Hematopoietic multipotent progenitor cell treated with erythropoietin and hydrocortisone succinate and interleukin-3 and kit ligand, for 17 days (in vitro differentiated cells): ENCODE results near the gene ATP6V0A4.
"Not testable (repeated sequence)": the region's sequence is repeated elsewhere in the genome, so short reads cannot be mapped to it uniquely, and the experiment has no call there.

Experiments used
- DNase-seq: peaks from one replicate; pipeline ENCODE4 v3.0.0-alpha.2; 2015; ENCODE audit warnings: low spot score

Gene ATP6V0A4

DNA sequence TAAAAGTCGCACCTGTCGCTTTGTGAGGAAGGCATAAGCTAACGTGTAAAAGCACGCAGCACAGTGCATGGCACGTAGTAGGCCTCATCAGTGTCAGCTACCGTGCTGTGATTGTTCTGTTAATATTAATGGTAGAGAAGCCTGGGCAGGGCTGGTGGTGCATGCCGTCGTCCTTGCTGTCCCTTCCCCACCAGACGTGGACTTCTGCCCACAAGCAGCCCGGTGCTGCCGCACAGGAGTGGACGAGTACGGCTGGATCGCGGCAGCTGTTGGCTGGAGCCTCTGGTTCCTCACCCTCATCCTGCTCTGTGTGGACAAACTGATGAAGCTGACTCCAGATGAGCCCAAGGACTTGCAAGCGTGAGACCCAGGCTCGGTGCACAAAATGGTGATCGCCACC, 4.7 kb upstream of the ATP6V0A4 start:
- no peak for DNase-seq

DNA sequence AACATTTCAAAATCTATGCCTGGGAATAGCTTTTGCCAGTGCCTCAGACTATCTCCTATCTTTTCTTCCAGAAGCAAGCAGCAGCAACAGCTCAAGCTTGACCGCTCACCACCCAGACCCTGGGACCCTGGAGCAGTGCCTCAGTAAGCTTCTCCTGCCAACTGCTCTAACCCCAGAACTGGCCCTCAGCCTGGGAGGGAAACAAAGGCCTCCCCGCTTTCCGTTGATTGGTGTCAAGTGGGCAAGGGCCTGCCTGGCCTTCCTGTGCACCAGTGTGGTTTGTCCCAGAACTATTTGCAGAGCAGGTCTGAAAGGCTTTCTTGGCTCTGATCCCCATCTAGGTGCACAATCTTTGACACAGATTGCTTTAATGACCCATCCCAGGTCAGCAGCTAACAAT, 3.3 kb upstream of the ATP6V0A4 start:
- no peak for DNase-seq

DNA sequence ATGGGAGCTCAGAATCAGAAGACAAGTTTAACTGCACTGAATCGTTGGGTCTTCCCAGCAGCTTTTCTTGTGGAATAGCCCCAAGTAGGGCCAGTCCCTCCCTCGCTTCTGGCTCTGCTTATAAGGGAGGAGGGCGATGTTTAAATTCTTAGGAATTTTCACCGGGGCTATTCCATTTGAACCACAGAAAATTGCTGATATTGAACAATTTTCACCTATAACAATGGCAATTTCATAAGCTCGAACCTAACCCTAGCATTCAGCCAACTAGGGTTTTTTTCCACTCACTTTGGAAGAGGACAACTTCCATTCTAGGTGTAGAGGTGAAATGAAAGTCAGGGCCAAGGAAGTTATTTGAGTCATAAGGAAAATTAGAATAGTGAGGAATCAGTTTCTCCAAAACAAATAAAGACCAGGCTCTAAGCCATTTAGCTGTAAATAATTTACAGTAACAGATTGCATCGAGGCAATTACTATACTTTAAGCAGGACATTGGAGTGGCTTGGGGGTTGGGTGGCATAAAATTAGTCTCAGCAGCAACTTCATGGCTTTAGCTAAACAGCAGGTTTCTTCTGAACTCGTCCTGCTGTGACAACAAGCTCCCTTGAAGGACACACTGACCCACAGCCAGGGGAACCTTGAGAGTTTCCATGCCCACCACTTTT, 1.5 kb upstream of the ATP6V0A4 start:
- no peak for DNase-seq

DNA sequence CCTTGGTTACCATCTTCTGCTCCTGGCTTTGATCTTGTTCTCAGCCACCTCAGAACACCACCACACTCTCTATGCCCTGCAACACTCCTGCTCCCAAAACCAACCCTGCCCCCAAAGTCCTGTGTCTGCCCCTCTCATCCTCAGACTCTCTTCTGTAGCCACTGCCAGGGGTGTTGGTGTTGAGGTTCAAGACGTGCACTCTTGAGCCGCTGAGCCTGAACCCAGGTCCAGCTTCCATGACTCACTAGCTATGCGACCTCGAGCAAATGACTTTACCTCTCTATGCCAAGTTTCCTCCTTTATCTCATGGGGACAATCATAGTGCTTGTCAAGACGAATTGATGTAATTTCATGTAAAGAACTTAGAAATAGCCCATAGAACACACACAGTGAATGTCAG, 840 bp upstream of the ATP6V0A4 start:
- DNase-seq = no peak

DNA sequence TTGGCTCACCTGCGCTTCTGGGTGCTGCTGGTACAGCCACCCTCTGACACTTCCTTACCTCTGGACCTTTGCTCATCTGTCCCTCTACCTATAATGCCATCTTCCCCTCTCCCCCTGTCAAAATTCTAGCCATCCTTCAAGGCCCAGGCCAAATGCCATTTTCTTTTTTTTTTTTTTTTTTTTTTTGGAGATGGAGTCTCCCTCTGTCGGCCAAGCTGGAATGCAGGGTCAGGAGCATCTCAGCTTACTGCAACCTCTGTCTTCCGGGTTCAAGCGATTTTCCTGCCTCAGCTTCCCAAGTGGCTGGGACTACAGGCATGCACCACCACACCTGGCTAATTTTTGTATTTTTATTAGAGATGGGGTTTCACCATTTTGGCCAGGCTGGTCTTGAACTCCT, 950 bp downstream of the ATP6V0A4 start:
- not testable (repeated sequence) for DNase-seq

DNA sequence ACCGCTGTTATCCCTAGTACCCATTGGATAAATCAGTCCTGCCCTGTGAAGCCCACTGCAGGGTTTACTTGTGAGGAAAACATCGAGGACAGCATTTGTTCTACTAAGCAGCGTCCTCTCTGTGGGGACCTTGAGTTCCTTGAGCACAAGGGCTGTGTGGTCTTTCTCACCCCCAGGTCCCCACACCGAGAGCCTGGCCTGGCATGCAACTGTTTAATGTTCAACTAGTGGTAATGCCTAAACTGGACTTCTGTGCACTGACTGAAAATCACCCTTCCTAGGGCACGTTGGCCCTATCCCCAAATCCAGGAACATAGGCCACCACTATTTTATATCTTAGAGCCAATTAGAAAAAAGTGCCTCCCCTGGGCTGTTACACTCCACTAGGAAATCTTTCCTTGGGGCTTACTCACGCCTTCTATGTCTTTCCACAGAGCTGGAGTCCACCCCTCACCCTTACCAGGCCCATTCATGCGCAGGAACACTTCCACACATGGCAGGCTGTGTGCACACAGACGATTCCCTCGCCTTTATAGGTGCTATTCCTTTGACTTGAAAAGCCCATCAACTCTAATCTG, 1.9 kb downstream of the ATP6V0A4 start:
- DNase-seq = no peak

DNA sequence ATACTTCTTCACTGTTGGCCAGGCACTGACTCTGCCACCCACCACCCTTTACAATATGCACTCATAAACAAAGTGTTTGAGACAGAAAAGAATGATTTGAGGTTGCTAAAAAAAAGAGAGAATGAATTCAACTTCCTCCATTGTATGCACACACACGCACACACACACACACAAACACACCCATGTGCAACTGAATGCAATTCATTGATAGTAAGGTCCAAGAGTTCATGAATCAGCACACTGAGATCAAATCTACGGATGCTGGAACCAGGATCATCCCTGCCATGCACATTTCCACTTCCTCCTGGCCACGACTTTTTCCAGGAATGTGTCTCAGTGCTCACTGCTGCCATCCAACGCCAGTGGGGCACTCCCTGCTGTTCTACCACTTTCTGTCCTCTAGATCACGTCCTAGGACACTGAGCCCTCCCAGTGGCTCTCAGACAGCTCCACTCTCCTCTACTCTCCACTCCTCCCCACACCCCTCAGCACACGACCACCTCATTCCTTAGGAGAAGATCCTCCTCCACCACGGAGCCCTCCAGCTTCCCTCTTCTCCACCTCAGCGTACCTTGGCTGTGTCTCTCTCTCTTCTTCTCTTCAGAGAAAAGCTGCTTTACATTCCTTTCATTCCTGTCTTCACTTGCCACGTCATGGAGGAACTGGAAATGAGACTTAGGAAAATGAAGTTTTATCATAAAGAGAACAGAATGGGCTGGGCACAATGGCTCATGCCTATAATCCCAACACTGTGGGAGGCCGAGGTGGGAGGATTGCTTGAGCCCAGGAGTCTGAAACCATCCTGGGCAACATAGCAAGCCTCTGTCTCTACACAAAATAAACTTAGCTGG, 12.2 kb downstream of the ATP6V0A4 start:
- DNase-seq = no peak

DNA sequence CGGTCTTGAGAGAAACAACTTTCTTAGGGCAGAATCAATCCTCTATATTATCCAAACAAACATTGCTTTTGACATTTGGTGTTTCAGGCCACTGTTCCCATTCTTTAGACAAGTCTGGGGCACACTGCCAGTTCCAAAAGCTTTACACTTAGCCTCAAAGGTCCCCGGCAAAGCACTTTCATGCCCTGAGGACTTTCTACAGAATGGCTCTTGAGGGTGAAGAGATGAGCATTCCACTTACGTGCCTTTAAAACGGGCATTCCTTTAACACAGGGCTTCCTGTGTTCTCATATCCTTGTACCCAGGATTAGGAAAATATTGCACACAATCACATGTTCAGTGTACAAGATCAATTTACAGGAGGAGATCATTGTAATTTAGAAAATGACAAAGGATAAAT, 13.3 kb downstream of the ATP6V0A4 start:
- DNase-seq = no peak

DNA sequence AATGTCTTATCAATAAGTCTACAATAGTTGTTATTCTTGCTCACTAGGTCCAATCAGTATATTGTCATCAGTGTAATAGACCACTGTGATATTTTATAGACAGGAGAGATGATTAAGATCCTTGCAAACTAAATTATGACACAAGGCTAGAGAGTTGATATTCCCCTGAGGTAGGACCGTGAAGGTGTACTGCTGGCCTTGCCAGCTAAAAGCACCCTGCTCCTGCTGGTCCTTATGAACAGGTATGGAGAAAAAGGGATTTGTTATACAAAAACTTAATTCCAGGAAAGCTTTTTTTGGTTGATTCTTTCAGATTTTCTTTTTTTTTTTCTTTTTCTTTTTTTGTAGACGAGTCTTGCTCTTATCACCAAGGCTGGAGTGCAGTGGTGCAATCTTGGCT, 17.0 kb downstream of the ATP6V0A4 start:
- no peak for DNase-seq

DNA sequence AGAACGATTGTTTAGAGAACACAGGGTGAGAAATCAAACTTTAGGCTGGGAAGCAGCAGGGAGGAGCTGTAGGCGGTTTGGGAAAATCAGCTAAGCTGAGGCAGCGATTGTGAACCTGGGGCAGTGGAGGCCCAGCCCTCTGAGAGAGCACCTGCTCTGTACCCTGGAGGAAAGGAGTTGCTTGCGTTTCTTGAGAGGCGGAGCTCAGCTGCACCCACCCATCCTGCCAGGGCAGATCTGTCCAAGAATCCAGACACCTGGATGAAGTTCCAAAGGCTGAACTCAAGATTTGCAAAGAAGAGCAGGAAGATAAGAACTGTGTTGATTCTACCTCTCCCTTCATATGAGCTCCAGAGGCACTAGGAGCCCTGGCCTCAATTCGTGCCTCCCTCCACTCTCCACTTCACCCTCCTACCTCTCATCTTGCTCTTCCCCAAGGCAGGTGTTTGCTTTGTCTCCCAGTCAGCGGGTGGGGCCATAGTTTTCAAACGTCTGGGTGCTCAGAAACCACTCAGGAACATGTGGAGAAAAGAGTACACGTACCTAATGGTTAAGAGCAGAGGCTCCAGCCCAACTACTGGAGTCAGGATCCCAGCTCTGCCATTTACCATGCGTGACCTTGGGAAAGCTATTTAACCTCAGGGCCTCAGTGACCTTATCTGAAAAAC, 21.7 kb downstream of the ATP6V0A4 start:
- DNase-seq = no peak

DNA sequence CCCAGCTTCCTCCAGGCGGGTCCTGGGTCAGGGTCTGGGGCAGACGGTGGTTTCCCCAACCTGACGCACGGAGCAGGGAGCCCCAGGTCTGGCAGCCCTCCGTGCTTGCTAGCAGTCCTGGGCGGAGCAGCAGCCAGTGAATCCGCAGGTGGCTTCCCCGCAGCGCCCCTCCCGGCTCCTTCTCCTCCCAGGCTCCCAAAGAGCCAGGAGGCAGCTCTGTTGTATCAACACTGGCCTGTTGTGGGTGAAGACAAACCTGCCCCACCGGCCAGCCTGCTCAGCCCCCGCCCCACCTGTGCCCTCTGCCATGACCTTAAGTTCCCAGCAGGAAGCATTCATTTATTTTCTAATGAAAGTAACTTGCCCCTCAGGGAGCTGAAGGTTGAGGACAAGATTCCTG, 24.2 kb downstream of the ATP6V0A4 start:
- DNase-seq = no peak

DNA sequence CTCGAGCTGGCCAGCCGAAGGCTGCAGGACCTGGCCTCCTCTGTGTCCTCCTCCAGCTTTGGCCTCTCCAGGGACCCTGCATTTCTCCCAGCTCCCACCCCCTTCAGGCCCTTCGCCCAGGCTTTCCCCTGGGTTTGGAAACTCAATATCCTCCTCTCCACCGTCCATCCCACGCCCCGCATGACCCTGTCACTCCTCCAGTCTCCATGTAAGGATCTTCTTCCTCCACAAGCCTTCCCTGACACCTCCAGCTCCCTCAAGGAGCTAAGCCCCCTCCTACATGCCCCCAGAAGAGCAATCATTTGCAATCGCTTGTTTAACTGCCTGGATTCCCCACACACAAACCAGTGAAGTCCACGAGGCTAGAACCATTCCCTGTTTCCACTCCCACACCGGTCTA, 24.8 kb downstream of the ATP6V0A4 start:
- no peak for DNase-seq

DNA sequence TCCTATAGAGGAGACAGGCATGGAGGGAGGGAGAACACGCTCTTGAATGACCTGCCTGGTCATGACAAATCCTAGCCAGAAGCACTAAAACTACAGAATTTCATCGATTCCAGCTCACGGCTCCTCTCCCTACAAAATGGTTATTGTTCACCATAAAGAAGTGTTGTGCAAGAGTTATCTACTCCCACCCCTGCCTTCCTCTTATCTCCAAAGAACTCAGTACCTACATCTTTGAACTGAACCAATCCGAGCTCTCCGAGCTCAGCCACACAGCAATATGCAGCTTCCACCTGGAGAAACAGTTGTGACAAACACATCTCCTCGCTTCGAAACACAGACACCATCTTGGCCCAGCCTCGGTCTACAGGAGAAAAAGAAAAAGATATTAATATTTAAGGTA, 27.1 kb downstream of the ATP6V0A4 start:
- no peak for DNase-seq

DNA sequence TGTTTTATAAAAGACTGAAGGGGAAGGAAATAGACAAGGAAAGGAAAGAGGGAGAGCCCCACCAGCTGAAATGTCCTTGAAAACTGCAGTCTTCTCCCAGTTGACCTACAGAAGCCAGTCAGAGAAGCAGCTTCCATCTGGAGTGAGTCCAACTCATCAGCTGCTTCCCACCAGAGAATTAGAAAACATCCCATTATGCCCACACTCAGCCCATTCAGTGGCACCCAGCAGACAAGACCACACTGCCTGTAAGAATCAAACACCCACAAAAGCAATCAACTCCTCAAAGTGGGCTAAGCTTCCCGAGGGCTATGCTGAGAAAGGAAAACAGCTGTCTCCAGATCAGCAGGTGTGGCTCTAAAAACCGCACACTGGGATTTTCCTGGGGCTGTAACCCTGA, 29.8 kb downstream of the ATP6V0A4 start:
- DNase-seq = no peak

DNA sequence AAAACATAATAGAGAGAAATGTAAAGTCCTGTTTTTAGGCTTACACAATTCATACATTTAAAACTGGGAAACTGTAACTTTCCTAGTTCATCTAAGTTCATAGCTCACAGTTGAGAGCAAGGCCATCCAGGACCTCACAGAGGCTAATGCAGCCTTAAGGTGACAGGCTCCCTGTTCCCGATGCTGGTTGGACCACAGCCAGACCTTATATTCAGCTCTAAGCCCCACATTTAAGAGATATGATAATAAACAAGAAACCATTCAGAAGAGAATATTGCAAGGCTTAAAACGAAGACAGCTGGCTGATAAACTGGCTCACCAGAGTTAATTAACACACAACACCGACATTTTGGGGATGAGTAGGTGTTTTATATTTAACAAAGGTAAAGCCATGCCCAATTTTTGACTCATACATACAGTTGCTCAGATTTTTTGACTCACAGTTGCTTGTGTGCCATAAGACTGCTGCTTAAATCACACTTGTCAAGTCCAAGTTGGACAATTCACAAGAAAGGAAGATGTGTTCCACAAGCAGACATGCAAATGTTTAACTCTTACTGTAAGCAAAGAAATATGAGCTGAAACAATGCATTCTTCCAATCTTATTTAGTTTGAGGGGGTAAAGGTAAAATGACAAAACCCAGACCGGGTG, 41.3 kb downstream of the ATP6V0A4 start:
- DNase-seq = no peak

DNA sequence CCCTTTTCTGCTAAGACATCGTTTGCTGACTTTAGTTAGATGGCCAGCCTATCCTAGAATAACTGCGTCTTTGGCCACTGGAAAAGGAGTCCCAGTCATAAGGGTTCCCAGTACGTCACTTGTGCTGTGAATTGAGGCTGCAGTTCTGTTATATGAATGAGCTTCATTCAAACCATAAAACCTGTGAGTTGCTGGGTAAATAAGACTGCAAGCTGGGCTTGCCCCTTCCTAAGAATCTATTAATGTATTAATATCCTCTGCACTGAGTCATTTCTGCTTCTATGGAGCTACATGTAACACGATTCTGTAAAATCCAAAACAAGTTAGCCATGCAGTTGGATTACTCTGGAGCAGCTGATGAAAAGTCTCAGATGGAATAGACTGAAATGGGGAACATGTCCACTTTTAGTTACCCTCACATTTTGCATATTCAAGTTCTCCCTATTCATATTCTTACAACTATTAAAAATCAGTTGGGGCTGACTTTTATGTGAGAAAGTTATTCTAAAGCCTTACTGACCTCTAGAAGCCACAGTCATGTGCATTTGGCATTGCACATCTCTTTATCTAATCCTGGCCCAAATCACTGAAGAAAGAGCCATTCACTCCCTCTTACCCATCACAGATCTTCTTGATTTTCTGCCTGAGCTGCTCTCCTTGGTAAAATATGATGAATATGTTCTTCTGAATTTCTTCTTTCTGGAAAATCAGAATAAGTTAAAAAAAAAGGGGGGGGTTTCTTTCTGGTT, 42.0 kb downstream of the ATP6V0A4 start:
- DNase-seq = no peak

DNA sequence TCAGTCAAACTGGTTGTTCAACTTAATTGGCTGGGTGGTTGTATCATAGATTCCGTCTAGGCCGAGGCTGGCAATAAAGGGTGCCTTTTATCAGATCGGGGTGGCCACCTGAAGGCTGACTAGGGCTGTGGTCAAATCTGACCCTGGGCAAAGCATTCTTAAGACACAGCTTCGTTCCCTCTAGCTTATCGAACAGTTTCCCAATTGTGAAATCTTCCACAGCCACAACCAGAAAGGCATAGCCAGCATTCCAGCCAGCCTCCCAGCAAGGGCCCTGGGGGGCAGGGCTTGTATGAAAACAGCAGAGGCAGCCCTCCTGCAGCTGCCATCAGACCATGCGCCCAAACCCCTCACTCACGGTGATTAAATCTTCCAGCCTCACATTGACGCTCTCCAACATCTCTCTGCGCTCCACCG, 42.7 kb downstream of the ATP6V0A4 start:
- no peak for DNase-seq

DNA sequence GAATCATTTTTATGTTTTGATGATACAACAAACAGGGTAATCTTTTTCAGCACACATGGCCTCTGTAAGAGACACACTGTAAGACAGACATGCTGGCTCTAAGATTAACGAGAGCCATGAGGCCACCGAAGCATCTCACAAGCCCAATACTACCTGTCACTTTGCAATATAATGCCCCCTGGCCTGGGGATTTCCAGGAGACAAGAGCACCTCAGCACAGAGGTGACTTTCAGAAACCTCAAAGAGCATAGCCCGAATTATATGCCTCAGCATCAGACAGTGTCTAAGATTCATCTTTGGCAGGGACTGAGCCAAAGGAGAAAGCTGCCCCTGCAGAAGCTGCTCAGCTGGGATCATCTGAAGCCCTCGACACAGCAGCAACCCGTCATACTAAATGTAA, 44.4 kb downstream of the ATP6V0A4 start:
- DNase-seq = no peak

DNA sequence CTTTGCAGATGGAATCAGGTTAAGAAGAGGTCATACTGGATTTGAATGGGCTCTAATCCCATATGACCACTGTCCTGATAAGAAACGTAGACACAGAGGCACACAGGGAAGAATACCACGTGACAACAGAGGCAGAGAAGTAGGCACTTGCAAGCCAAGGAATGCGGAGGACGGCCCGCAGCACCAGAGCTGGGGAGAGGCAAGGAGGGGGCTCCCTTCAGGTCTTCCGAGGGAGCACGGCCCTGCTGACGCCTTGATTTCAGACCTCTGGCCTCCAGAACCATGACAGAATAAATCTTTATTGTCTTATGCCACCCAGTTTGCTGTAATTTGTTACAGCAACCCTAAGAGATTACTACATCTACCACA, 44.9 kb downstream of the ATP6V0A4 start:
- no peak for DNase-seq

DNA sequence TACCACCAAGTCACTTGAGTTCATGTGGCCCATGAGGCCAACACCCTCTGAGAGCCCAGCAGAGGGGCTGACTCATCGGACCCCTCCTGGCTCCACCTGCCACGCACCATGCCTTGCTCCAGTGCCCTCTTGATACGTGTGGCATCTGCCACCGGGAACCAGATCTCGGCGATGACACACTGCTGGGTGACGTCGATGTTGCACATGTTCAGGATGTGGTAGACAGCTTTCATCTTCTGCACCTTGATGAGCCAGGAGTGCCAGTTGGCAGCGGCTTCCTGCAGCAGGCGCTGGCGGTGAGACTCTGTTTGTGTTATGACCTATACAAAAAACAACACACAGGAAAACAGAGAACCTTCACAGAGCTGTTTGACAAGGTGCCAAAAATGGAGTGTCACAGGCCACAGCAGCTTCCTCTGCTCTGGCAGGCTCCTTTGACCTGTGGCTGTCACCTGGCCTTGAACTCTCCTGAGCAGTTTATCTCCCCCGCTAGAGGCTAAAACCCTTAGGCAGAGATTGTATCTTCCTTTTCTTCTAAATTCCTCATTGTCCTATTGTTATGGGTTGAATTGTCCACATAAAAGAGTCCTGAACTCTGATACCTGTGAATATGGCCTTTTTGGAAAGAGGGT, 45.4 kb downstream of the ATP6V0A4 start:
- no peak for DNase-seq

DNA sequence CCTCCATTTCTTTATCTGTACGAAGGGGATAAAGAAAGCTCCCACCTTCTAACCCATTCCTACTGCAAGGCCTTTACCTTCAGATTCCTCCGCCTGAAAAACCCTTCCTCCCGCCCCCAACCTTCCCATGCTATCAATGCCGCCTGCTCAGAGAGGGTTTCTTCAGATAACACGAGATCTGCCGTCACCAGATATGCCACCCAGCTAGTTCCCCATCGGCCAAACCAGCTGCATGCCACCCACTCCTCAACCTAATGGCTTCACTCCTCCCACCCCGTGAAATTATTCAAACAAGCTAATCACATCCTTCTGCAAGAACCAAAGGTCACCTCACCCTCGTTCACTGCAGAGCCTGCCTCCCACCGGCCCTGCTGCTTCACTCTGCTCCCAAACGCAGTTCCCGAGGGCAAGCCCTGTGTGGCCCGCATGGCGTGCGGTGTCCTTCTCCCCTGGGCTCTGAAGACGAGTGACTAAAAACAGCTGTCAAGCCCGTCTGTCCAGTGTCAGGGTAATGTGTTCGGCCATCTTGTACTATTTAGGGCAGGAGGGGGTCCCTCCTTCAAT, 47.0 kb downstream of the ATP6V0A4 start:
- DNase-seq = no peak
